HG03159 (cell line): ENCODE results near the gene PNPLA5.

ENCODE experiments used
- ATAC-seq: cut with Tn5 transposase; IDR thresholded peaks from one replicate; pipeline ENCODE4 v1.9.1; 2021; ENCODE audit warnings: mild to moderate bottlenecking, moderate library complexity; ENCODE audit not compliant: unreplicated experiment

PNPLA5 gene

DNA sequence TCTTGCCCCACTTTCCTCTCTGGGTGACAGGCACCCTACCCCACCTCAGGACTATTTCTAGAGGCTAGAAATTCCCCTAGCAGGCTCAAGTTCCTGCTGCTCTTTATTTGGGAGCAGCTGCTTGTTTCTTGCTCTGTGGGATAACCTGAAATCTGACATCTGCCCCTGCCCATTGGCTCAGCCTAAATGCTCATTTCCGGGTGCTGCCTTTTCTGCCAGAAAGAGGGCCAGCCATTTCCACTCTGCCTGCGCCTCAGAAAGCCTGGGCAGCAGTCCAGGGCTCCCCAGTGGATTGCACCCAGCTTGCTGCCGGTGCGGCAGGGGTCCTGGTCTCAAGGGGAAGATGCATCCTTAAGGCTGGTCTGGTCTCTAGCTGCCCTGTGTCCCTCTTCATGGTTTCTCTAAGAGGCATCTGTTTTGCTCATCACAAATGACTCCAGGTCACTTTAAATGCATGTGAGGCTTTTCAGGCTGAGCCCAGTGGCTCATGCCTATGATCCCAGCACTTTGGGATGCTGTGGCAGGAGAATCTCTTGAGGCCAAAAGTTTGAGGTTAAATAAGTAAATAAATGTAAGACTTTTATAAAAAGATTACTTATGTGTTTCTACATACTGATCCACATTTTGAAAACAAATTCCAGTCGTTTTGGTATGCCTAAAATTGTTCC, 10.3 kb upstream of the PNPLA5 start:
- ATAC-seq, result no peak

DNA sequence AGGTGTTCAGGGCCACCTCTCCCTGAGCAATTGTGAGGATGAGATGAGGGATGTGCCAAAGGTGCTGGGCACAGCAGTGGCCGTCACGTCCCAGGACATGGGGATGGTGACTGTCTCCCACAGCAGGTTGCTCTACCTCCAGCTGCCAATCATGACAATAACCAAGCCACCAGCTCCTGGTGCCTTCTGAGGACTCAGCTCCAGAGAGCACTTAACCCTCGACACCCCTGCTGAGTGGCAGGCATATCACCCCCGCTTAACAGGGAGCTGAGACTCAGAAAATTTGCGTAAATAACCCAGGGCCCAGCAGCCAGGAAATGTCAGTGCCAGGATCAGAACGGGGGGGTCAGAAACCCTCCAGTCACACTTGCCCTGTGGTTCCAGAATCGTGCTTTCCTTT, 8.4 kb upstream of the PNPLA5 start:
- no peak for ATAC-seq

DNA sequence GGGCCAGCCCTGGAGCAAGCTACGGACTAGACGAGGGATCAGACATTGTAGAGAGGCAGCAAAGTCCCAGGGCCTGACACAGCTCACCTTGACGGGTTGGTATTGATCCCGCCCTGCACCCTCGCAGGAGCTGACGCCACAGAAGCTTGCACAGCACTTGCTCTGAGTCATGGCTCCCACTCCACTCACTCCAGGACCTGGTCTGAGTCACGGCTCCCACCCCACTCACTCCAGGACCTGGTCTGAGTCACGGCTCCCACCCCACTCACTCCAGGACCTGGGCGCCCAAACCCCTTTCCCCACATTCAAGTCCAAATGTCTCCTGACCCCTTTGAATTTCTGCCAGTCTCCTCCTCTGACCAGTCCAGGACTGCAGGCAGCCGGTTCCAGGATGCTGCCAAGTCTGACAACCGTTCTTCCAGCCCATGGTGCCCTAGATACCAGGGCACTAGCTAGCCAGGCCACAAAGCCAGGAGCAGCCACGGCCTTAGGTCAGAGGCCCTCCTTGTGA, 6.0 kb upstream of the PNPLA5 start:
- ATAC-seq, result no peak

DNA sequence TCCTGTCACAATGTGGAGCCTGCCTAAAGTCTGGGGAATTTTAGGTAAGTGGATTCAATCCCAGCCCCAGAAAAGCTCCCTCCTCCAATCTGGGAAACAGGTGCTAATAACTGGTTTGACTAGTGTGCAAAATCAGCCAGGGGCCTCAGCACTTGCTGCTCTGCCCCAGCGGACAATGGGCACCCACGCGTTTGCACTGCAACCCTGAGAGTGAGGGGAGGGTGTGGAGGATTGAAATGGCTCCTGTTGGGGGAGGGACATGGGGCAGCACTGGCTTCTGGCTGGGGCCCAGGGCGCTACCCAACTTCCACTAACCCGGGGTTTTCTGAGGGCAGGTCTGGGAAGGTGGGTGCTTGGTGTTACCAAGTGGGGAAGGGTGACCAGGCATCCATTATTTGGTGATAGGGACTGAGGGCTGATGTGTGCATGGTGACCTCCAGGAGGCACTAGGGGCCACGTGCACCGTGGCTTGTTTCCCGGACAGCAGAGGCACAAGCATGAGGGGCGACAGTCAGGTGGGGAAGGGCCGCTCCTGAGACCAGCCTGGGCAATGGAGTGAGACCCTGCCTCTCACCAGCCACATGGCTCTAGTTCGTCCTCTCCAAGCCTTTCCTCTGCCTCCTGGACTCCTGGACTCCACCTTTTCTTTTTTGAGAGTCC, 4.3 kb upstream of the PNPLA5 start:
- ATAC-seq, result no peak

DNA sequence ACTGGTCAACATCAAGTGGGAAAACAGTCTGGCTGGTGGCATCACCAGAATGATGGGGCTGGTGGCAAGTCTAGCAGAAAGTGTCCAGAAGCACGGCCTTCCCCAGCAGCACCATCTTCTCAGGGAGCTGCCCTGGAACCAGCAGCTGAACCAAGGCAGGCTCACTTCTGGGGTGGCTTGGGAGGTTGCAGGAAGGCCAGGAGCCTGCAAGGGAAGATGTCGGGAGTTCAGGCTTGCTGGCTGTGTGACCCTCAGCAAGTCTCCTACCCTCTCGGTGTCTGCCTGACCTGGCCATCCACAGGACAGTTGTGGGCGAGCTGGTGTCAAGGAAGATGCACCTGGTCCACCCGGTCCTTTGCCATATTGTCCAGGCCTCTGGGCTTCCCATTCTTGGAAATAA, 2.3 kb upstream of the PNPLA5 start:
- ATAC-seq, result no peak

DNA sequence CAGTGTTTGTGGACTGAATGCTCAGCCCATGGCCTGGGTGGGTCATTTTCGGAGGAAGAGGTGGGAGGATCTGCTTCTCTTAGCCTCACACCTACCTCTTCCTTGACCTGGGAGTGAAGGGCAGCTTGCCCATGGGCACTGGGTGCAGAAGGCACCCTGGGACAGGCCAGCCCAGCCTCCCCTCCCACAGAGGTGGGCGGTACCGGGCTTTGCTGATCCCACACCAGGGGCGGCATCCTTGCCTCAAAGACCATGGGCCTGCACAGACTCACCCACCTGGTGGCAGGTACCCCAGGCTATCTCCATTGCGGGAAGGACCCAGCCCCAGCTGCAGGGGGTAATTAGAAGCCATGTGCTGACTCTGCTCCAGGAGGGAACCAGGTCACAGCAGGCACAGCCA, 1.5 kb upstream of the PNPLA5 start:
- ATAC-seq, result no peak

DNA sequence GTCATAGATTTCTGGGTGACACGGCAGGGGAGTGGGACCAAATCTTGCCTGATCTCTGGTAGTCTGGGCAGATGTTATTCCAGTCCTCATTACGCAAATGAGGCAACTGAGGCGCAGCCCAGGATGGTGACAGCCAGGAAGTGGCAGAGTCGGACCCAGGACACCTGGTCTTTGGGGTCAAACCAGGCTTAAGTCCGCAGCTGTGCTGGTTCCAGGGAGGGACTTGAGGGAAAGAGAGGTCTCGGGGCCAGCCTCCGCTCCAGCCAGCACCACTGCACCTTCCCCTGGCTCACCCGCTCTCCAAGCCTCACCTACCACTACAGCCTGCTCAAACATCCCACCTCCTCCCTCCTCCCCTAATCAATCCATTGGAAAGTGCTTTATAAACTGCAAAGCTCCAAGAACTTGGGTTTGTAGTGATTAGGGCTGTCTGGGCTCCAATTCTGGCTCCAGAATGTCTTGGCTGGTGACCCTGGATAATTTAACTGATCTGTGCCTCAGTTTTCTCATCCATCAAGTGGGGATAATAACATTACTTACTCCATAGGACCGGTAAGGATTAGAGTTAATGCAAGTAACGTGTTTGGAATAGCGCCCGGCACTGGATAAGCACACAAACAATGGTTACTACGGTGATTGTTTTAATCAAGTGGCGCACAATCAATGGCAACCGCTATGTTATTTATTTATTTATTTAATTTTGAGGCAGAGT, 526 bp upstream of the PNPLA5 start:
- no peak for ATAC-seq

DNA sequence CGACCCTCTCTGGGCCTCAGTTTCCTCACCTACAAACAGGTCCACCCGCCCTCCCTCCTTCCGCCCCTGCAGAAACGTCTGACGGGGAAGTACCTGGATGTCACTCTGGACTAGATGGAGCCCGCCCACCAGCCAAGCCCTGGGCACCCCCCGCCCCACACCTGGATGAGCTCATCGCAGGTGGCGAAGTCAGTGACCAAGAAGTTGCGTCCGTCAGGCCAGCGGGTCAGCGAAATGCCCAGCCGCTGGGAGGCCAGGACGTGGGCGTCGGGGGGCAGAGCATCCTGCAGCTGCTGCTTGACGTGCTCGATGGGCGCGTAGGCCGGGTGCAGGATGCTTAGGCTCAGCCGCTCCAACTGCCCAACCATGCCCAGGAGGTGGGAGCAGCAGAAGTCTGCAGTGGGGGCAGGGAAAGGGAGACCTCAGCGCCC, 897 bp downstream of the PNPLA5 start:
- no peak for ATAC-seq

DNA sequence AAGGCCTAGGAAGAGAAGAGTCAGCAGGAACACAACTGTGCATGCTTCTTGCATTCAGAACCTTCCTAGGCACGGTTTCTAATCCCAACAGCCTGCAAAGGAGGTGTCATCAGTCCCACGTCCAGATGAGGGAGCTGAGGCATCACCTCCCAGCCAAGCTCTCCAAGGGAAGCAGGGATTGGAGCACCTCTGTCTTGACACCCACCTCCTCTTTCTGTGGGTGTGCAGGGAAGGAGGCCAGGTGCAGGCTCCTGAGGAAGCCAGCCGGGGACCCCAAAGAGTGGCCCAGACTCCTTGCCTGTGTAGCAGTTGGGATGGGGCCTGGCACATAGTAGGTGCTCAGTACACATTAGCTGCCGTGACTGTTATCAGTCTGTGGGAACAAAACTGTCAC, 2.0 kb downstream of the PNPLA5 start:
- no peak for ATAC-seq

DNA sequence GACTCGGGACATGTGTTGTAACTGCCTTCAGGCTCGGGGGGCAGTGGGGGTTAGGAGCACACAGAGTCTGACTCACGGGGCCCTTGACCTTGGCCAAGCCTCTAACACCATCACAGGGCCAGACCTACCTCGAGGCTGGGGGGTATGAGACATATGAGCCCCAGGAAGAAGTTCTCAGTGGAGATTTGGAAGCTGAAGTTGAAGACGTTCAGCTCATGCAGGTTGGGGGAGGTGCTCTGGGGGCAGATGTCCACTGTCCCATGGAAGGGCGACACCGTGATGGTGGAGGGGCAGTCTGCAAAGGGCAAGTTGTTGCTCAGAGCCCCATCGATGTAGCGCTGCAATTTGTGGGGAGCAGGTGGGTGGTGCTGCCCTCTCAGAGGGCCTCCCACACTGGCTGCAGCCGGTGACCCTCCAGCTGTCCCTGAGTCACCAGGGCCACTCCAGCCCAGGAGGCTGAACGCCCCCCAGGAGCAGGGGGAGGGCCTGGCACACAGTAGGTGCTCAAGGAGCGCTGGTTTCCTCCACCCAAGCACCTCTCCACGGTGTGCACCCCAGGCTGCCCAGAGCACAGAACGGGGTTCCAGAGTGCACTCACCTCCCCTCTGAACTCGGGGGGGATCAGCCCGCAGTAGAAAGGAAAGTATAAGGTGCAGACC, 2.5 kb downstream of the PNPLA5 start:
- no peak for ATAC-seq

DNA sequence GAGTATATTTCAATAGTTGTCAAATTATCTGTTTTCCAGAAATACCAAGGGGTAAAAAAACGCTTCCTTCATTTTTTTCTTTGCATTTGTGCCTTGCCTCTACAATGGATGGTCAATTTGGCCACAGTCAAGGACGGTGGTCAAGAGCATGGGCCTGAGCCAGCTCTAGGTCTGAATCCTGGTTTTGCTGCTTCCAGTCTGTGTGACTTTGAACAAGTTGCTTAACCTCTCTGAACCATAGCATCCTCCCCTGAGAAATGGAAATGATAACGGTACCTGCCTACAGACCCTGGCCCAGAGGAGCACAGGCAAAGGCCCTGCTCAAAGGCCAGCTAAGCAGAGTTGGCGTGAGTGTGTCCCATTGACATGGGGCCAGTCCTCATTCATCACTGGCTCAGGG, 3.1 kb downstream of the PNPLA5 start:
- ATAC-seq, result no peak

DNA sequence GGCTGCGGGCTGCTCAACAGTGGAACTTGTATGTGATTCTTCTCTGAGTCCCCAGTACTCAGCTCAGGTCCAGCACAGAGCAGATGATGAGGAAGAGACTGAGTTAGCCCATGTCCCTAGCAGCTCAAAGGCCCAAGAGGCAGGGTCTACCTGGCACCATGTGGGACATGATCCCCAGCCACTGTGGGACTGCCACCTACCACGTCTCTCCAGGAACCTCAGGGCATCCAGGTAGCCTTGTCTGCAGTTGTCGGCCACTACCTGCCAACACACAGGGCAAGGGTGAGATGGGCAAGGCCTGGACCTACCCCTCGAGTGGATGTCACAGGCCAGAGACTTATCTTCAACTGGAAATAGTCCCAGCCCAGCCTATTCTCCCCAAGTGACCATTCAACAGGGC, 4.4 kb downstream of the PNPLA5 start:
- no peak for ATAC-seq

DNA sequence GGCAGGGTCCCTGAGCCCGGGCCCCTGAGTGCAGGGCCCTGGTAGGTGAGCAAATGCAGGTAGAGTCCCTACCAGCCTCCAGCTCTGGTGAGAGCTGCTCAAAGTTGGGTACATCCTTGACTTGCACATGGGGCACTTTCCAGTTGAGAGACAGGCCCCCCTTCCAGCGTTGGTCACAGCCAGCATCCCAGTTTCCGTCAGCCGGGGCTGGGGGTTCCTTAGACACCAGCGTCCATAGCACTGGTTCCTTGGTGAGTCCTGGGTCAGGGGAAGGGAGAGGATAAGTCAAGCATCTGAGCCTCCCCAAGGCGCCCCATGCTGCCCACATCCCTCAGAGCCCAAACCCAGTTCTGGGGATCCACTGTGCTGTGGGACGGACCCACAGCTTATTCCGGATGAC, 5.6 kb downstream of the PNPLA5 start:
- ATAC-seq, result no peak

DNA sequence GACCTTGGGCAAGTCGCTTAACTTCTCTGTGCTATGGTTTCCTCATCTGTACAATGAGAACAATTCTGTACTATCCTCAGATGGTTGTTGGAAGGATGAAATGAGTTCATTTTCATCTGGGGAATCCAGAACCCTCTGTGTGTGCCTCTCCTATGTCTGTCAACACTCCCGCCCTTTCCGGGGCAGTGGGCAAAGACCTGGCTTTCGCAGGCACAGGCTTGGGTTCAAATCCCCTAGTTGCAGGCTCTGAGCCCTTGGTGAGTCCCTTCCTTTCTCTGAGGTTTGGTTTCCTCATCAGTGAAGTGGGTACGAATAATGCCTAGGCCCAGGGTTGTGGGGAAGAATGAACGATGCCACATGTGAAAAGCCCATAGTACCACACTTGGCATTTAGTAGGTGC, 6.0 kb downstream of the PNPLA5 start:
- no peak for ATAC-seq

DNA sequence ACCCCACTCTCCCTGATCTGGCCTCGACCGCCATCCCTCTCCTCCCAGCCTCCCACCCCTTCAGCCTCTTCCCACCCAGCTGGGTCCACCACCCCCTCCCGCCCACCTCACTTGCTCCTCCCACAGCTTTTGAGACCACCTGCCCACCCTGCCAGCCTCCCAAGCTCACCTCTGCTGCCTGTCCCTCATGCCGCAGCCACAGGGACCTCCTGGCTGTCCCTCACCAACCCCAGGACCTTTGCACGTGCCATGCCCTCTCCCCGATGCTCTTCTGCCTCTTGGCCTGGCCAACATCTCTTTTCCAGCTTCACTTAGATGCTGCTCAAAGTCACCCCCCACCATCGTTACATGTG, 6.5 kb downstream of the PNPLA5 start:
- no peak for ATAC-seq

DNA sequence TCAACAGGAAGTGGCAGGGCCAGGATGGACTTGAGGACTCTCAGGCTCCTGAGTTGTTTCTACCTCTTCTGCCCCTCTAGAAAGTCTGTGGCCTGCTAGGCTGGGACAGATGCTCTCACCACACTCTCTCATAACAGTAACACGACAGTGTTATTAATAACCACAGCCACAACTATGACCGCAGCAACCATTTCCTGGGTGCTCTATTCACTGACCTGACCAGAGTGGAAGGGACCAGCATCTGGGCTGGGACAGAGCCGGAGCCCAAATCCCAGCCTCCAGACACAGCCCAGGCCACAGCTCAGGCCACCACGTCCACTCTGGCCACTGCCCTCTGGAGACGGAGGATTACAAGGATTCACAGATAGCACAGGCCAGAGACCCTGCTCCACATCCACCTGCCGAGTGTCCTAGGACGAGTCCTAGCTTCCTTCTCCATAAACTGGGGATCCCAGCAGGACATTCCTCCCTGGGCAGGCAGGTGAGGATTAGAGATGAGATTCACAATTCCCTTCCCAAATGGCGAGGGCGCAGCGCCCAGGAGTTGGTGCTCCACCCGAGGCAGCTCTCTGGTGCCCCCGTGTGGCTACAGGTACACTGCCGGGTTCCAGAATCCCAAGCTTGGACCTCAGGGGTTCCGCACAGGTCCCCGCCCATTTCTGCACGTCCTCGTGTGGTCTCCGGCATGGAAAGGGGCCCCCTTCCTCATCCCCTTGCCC, 7.1 kb downstream of the PNPLA5 start:
- peak; percentile 69 for ATAC-seq

DNA sequence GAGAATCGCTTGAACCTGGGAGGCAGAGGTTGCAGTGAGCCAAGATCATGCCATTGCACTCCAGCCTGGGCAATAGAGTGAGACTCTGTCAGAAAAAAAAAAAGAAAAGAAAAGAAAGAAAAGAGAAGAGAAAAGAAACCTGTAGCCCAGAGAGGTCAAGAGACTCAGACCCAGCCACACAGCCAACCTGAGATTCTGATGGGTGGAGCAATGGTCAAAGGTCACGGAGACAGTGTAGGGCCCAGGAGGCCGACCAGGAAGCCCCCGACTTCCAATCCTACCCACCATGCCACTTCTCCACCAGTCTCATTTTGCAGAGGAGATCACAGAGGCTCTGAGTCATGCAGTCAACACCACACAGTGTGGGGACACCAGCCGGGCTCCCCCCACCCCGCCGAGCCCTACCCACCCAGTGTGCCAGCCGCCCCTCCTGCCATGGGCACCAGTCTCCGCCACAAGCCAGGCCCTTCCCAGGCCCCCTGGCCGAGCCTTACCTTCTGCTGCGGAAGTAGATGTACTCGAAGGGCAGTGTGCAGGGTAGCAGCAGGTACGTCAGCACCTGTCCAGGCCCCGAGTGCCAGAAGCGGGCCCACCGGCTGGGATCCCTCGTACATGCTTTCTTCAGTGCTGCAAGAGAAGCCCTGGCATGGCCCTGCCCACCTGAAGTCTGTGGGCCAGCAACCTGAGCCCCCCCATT, 7.9 kb downstream of the PNPLA5 start:
- ATAC-seq, result no peak

DNA sequence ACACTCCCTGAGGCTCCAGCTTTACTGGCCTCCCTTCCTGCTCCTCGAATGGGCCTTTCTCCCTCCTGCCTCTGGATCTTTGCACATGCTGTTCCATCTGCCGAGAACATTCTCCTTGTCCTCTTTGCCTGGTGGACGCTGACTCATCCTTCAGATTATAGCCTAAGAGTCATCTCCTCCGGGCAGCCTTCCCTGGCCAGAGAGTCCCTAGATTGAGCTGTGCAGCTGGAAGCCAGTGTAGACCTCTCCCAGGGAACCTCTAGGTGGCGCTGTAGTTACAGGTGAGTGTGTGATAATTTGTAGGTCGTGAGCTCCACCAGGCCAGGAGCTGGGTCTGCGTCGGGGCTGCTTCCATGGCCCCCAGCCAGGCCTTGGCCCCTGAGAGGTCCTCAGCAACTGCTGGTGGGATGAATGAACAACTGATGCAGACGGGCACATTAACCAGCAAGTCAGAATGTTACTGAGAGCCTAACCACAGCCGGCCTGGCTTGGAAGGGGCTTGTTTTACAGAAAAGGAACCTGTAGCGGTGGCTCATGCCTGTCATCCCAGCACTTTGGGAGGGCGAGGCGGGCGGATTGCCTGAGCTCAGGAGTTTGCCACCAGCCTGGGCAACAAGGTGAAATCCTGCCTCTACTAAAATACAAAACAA, 8.7 kb downstream of the PNPLA5 start:
- no peak for ATAC-seq

DNA sequence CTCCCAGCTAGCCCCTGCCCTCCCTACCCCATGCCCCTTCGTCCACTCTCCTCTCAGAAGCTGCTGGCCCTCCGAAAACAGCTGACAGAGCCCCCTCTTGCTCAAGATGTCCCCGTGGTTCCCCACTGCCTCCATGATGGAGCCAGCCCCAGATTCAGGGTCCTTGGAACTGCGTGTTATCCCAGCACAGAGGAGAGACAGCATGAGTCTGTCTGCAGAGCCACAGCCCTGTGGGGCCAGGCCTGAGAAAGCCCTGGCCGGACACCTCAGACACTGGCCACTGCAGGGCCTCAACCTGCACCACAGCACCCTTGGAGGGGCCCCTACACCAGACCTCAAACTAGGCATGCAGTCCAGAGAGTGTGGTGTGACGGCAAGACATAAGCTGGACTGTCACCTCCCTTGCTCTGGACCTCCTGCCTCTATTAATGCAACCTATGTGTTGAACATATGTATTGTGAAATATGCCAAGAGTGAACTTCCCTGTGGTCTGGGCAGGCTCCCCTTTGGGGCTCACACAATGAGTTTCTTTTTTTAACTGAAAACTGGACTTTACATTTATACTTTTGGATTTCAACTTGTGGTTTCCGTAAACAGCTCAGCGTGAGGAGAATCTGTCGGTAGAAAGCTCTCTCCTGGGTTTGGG, 9.6 kb downstream of the PNPLA5 start:
- ATAC-seq, result no peak
